ENCODE data around the gene DMRT2. TPM values are rescaled to one million over a fixed set of nuclear protein-coding genes. Genes with fewer than 3 reads are reported as not detected.

Gene DMRT2
- 11.8 TPM for total RNA-seq

- peak; percentile 92 for DNase-seq
Observed at GRCh38 chr9:1050125-1050895, at the start of gene DMRT2. Gene DMRT2 (plus strand): TSS chr9:1050357. CDS start chr9:1051614, 1,257 bp downstream.

- DNase-seq, result no peak
Observed at GRCh38 chr9:1001838-1002237, 48.3 kb upstream of the DMRT2 start.

GRCh38 chr9:1002678-1003077 is 47.5 kb upstream of the DMRT2 start:
- no peak for DNase-seq

- DNase-seq, result peak; percentile 28
Observed at GRCh38 chr9:1005043-1005667, 45.0 kb upstream of the DMRT2 start.

GRCh38 chr9:1007312-1007711 is 42.8 kb upstream of the DMRT2 start:
- DNase-seq, result no peak

GRCh38 chr9:1008216-1008615 is 41.9 kb upstream of the DMRT2 start:
- DNase-seq, result no peak

GRCh38 chr9:1009101-1009707 is 41.0 kb upstream of the DMRT2 start:
- peak; percentile 51 for DNase-seq

GRCh38 chr9:1013021-1013420 is 37.1 kb upstream of the DMRT2 start:
- no peak for DNase-seq

- no peak for DNase-seq
Observed at GRCh38 chr9:1014225-1014624, 35.9 kb upstream of the DMRT2 start.

- DNase-seq, result no peak
Observed at GRCh38 chr9:1014640-1015039, 35.5 kb upstream of the DMRT2 start.

GRCh38 chr9:1018121-1018520 is 32.0 kb upstream of the DMRT2 start:
- DNase-seq, result peak; percentile 12

GRCh38 chr9:1024112-1024511 is 26.0 kb upstream of the DMRT2 start:
- DNase-seq, result no peak

GRCh38 chr9:1025131-1025530 is 25.0 kb upstream of the DMRT2 start:
- DNase-seq, result no peak

- DNase-seq, result no peak
Observed at GRCh38 chr9:1026219-1026618, 23.9 kb upstream of the DMRT2 start.

GRCh38 chr9:1028501-1029190 is 21.5 kb upstream of the DMRT2 start:
- peak; percentile 76 for DNase-seq

- DNase-seq, result no peak
Observed at GRCh38 chr9:1031951-1032601, 18.1 kb upstream of the DMRT2 start.

- no peak for DNase-seq
Observed at GRCh38 chr9:1034271-1034670, 15.9 kb upstream of the DMRT2 start.

- DNase-seq, result peak; percentile 73
Observed at GRCh38 chr9:1039589-1039988, 10.6 kb upstream of the DMRT2 start.

GRCh38 chr9:1042466-1042865 is 7.7 kb upstream of the DMRT2 start:
- DNase-seq, result no peak

GRCh38 chr9:1044643-1045042 is 5.5 kb upstream of the DMRT2 start:
- peak; percentile 16 for DNase-seq

- no peak for DNase-seq
Observed at GRCh38 chr9:1046639-1047572, 3.3 kb upstream of the DMRT2 start.
